Prostate gland (tissue), 2 donors: ENCODE data around the gene TMF1. TPM values are rescaled to one million over a fixed set of nuclear protein-coding genes. Genes with fewer than 3 reads are reported as not detected.
A peak's percentile ranks its signal among the peaks of the same experiment; 100 is the strongest.

ENCODE experiments used
- DNase-seq: peaks from one replicate; pipeline ENCODE4 v3.0.0-alpha.2; 2019; ENCODE audit warnings: low spot score
- H3K27ac ChIP-seq, 2 donors: fragments of 200-600 bp; sonication (generic); 2 replicates each; pipeline ENCODE4 v1.5.1; 2017 to 2019
- H3K27me3 ChIP-seq: fragments of 200-600 bp; sonication (generic); replicated peaks from 2 replicates; pipeline ENCODE4 v1.5.1; 2019; ENCODE audit not compliant: insufficient read depth
- H3K36me3 ChIP-seq, 2 donors: fragments of 200-600 bp; sonication (generic); 1 replicate in 1 of 2; 2 replicates in 1 of 2; pipeline versions ENCODE4 v1.5.1 to v1.8.1; 2017 to 2019
- H3K4me1 ChIP-seq: fragments of 200-600 bp; sonication (generic); replicated peaks from 2 replicates; pipeline ENCODE4 v1.5.1; 2019
- H3K4me3 ChIP-seq, 2 donors: fragments of 200-600 bp; sonication (generic); 2 replicates each; pipeline ENCODE4 v1.5.1; 2017 to 2019
- H3K9me3 ChIP-seq: fragments of 200-600 bp; sonication (generic); 2 replicates; pipeline ENCODE4 v1.5.1; 2017
- POLR2A ChIP-seq: fragments of 450-650 bp; IDR thresholded peaks from one replicate; pipeline ENCODE4 v1.6.1; 2016; ENCODE audit warnings: antibody characterized with exemption, mild to moderate bottlenecking
- POLR2AphosphoS5 ChIP-seq: sonication (generic); formaldehyde crosslinking; IDR thresholded peaks from one replicate; pipeline ENCODE4 v1.6.1; 2017; ENCODE audit warnings: antibody characterized with exemption
- WGBS: methylation state at CpG from one replicate; pipeline ENCODE4 v1.1.5; 2018; 5-methylcytosine and 5-hydroxymethylcytosine counted together
- intact Hi-C: fragments of 100-400 bp; cut with DNase I; formaldehyde crosslinking; loops from one replicate; pipeline ENCODE4 v1.14.2; 2022
- total RNA-seq, 2 donors: library from RNA; depleted of rRNA; stranded (reverse); fragments of >200 nt; gene quantifications; one replicate each; pipeline ENCODE4 v1.1.0, GENCODE V29; 2016
- TF ChIP-seq, protein P1 (sequence below), 4 experiments: fragments of 200-600 bp in 2 of 4; fragments of 450-650 bp in 2 of 4; sonication (generic) in 2 of 4; IDR thresholded peaks; 1 replicate in 3 of 4; 2 replicates in 1 of 4; pipeline ENCODE4 v1.5.1; 2016 to 2019; ENCODE audit warnings: antibody characterized with exemption in 4 of 4, mild to moderate bottlenecking in 2 of 4, moderate library complexity in 2 of 4

TMF1 gene
- total RNA-seq, 2 donors from 2014 or later: 24.9 to 29.1 TPM

DNA sequence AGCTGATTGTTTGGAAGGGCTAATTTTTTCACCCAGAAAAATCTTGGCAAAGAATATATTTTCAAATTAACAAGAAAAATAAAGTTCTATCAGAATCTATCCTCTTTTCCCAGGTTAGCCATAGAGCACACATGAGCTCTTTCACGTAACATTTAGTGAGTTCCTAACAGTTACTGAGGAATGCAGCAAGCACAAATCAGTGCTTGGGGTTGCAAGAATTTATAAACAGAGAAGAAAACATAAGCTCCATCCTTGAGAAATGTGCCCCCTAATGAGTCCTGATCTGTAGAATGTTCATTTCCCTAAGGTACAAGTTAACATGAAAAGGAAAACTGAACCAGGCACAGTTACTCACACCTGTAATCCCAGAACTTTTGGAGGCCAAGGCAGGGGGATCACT, 52.5 kb downstream of the TMF1 start:
- TF ChIP-seq POLR2A (no peak), POLR2AphosphoS5 (no peak)
- TF ChIP-seq, protein P1, sequence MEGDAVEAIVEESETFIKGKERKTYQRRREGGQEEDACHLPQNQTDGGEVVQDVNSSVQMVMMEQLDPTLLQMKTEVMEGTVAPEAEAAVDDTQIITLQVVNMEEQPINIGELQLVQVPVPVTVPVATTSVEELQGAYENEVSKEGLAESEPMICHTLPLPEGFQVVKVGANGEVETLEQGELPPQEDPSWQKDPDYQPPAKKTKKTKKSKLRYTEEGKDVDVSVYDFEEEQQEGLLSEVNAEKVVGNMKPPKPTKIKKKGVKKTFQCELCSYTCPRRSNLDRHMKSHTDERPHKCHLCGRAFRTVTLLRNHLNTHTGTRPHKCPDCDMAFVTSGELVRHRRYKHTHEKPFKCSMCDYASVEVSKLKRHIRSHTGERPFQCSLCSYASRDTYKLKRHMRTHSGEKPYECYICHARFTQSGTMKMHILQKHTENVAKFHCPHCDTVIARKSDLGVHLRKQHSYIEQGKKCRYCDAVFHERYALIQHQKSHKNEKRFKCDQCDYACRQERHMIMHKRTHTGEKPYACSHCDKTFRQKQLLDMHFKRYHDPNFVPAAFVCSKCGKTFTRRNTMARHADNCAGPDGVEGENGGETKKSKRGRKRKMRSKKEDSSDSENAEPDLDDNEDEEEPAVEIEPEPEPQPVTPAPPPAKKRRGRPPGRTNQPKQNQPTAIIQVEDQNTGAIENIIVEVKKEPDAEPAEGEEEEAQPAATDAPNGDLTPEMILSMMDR (IDR thresholded peaks at IDR 0.05): no peak
- Histone ChIP-seq H3K4me1 (no peaks in the 10 kb centered on the region), H3K27me3 (no peaks in the 10 kb centered on the region), H3K9me3 (no peaks in the 10 kb centered on the region), H3K36me3 (peaks cover 0 to 10% of the 10 kb centered on the region in 2 donors), H3K4me3 (no peak overlapping the region), H3K27ac (no peak overlapping the region)
- 61% methylated on average over 1 of the region's 1 CpG for WGBS
- no peak for DNase-seq
- intact Hi-C loops: no loop called here

DNA sequence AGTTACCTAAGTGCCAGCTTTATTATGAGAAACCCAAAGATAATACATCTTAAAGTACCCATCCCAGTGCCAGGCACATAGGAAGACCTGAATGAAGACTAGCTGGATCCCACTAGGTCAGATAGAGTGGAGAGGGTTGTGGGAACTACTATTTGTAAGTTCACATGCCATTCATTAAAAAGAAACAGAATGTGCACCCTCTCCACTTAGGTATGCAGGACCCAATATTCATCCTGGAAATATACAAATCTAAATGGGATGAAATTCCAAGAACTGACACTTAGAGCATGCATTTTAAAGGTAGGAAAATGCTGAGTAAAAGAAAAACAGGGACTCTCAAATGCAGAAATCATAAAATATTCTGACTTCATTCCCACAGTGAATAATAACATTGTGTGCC, 53.0 kb downstream of the TMF1 start:
- Histone ChIP-seq H3K27me3 (no peaks in the 10 kb centered on the region), H3K4me3 (no peak overlapping the region), H3K36me3 (peaks cover 0 to 10% of the 10 kb centered on the region in 2 donors), H3K9me3 (no peaks in the 10 kb centered on the region), H3K27ac (no peak overlapping the region), H3K4me1 (no peaks in the 10 kb centered on the region)
- intact Hi-C loops: no loop called here
- TF ChIP-seq POLR2A (no peak), POLR2AphosphoS5 (no peak)
- TF ChIP-seq, protein P1 (IDR thresholded peaks at IDR 0.05): no peak
- no peak for DNase-seq

DNA sequence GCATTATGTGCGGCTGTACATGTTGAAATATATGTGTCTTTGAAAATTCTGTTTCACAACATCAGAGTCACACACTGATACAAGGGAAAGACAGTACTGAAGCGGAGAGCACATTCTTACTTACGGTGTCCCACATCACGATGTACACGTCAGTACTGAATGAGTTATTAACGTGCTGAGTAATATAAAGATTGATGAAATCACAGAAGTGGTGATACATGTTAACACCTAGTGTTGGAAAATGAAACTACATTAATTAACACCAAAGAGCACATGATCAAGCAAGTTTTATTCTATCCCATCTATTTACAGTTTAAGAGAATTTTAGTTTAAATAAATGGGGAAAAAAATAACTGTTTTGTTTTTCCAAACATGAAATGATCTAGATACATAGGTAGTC, 54.2 kb downstream of the TMF1 start:
- Histone ChIP-seq H3K27ac (no peak overlapping the region), H3K27me3 (no peaks in the 10 kb centered on the region), H3K4me1 (no peaks in the 10 kb centered on the region), H3K36me3 (peaks cover 0 to 10% of the 10 kb centered on the region in 2 donors), H3K4me3 (no peak overlapping the region), H3K9me3 (no peaks in the 10 kb centered on the region)
- TF ChIP-seq, protein P1 (IDR thresholded peaks at IDR 0.05): peak in 1 of 4 experiments; percentile 10
- no peak for TF ChIP-seq POLR2AphosphoS5
- TF ChIP-seq POLR2A: no peak
- 90% methylated on average over 6 of the region's 6 CpGs for WGBS
- intact Hi-C loops: no loop called here
- no peak for DNase-seq

DNA sequence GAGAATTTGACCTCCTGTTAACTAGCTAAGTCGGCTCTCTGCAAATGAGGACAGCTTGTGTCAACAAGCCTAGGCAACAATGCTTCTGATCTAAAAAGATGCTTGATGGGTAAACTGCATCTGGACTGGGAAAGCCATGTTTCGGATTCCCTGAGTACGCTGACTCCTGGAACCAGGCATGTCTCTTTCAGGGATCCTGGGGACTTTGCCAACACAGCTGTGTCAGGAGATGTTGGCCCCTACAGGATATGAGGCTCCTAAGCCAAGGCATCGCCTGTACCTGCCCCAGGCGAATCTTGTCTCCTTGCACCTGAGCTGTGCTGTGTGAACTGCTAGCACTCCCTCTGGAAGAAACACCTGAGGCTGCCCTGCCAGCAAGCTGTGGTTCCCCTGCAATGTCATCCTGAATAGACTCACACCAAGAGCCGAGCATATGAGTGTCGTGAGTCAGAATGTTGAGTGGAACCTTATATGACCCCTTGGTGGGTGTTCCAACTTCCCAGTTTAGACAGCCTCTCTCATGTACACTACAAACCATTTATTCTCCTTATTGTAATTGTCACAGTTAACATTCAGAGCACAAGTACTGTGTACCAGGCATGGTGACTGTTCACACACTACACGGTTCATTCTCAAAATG, 55.7 kb downstream of the TMF1 start:
- no peak for TF ChIP-seq POLR2AphosphoS5
- TF ChIP-seq, protein P1 (IDR thresholded peaks at IDR 0.05): no peak
- no peak for DNase-seq
- no peaks in the 10 kb centered on the region for H3K4me1 ChIP-seq
- H3K27ac ChIP-seq: no peak overlapping the region
- intact Hi-C loops: no loop called here
- no peak overlapping the region for H3K4me3 ChIP-seq
- no peaks in the 10 kb centered on the region for H3K9me3 ChIP-seq
- peaks cover 0 to 5% of the 10 kb centered on the region in 2 donors for H3K36me3 ChIP-seq
- 48% methylated on average over 8 of the region's 8 CpGs for WGBS
- no peaks in the 10 kb centered on the region for H3K27me3 ChIP-seq

DNA sequence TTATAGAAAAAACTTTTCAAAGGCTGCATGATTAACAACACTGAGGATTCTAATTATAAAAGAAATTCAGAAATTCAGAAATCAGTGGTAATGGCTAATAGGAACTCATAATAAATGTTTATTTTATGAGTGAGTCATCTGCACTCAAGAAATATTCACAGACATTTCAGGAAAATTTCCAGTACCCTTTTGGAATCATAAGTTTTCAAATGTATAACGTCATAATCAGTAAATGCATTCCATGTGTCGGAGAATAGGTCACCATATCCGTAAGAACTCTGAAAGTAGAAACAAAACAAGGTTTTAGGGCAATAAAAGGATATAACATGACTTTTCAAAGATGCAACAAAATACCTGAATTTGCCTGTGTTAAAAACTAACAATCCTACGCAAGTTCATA, 63.4 kb downstream of the TMF1 start:
- intact Hi-C loops: no loop called here
- no peaks in the 10 kb centered on the region for H3K4me1 ChIP-seq
- H3K27ac ChIP-seq: no peak overlapping the region
- WGBS: 83% methylated on average over 4 of the region's 4 CpGs
- H3K36me3 ChIP-seq: peaks cover 2 to 6% of the 10 kb centered on the region in 2 donors
- H3K27me3 ChIP-seq: no peaks in the 10 kb centered on the region
- H3K9me3 ChIP-seq: no peaks in the 10 kb centered on the region
- TF ChIP-seq POLR2A: no peak
- no peak for TF ChIP-seq POLR2AphosphoS5
- TF ChIP-seq, protein P1 (IDR thresholded peaks at IDR 0.05): no peak
- no peak overlapping the region for H3K4me3 ChIP-seq
- DNase-seq: no peak
